Right cardiac atrium (tissue), 5 donors: ENCODE results near the gene SPATA25. TPM values are rescaled to one million over a fixed set of nuclear protein-coding genes. Genes with fewer than 3 reads are reported as not detected.

ENCODE experiments used
- ATAC-seq, 2 donors: fragments of 200-7000 bp; cut with Tn5 transposase; one replicate each; pipeline versions ENCODE4 v1.8.0 to v1.9.1; 2020; ENCODE audit warnings: moderate library complexity in 2 of 2, mild to moderate bottlenecking in 1 of 2
- DNase-seq, 3 donors: peaks; one replicate each; pipeline ENCODE4 v3.0.0-alpha.2; 2020
- H3K27ac ChIP-seq: one replicate; pipeline ENCODE4 v1.5.1; 2013; ENCODE audit warnings: mild to moderate bottlenecking, low read length, control low read depth, moderate library complexity
- H3K27me3 ChIP-seq: one replicate; pipeline ENCODE4 v1.6.1; 2013; ENCODE audit not compliant: control insufficient read depth, insufficient read depth
- H3K4me1 ChIP-seq: one replicate; pipeline ENCODE4 v1.6.1; 2013; ENCODE audit warnings: low read length; ENCODE audit not compliant: control insufficient read depth, insufficient read depth
- H3K4me3 ChIP-seq: one replicate; pipeline ENCODE4 v1.5.1; 2013; ENCODE audit warnings: low read length, control low read depth
- H3K9me3 ChIP-seq: one replicate; pipeline ENCODE4 v1.6.1; 2013; ENCODE audit warnings: low read length; ENCODE audit not compliant: control insufficient read depth
- WGBS: extraction: QIAGEN DNeasy Blood & Tissue Kit; methylation state at CpG from one replicate; pipeline ENCODE4 v1.1.7; 2013; 5-methylcytosine and 5-hydroxymethylcytosine counted together
- intact Hi-C, 4 donors: fragments of 100-400 bp; cut with DNase I; formaldehyde crosslinking; loops; one replicate each; pipeline versions ENCODE4 v1.11.0 to v1.14.0; 2022 to 2023
- polyA plus RNA-seq: library from polyadenylated mRNA; stranded (reverse); fragments of 200-250 nt; gene quantifications from one replicate; pipeline ENCODE4 v1.2.3, GENCODE V29; 2013
- total RNA-seq, 4 donors: library from RNA; stranded (reverse); fragmentation: NEBNext Ultra II Directional; extraction: Animal tissue kit (Norgen Biotek cat#: 25700); gene quantifications; one replicate each; pipeline ENCODE4 v1.2.1, GENCODE V29; 2021
- donor health status: healthy with polysubstance abuse.
- donor health status: DM: no; HTN: yes; CAD: no.
- donor health status: DM: no; HTN: no; CAD: no.
- donor health status: DM: no; HTN: yes; CAD: no; lungs with severe emphysema.
- donor health status: DM: yes; HTN: yes; CAD: no.

SPATA25 gene
- total and polyA plus RNA-seq, 5 donors: 1.7 to 2.6 (median 1.9) TPM

DNA sequence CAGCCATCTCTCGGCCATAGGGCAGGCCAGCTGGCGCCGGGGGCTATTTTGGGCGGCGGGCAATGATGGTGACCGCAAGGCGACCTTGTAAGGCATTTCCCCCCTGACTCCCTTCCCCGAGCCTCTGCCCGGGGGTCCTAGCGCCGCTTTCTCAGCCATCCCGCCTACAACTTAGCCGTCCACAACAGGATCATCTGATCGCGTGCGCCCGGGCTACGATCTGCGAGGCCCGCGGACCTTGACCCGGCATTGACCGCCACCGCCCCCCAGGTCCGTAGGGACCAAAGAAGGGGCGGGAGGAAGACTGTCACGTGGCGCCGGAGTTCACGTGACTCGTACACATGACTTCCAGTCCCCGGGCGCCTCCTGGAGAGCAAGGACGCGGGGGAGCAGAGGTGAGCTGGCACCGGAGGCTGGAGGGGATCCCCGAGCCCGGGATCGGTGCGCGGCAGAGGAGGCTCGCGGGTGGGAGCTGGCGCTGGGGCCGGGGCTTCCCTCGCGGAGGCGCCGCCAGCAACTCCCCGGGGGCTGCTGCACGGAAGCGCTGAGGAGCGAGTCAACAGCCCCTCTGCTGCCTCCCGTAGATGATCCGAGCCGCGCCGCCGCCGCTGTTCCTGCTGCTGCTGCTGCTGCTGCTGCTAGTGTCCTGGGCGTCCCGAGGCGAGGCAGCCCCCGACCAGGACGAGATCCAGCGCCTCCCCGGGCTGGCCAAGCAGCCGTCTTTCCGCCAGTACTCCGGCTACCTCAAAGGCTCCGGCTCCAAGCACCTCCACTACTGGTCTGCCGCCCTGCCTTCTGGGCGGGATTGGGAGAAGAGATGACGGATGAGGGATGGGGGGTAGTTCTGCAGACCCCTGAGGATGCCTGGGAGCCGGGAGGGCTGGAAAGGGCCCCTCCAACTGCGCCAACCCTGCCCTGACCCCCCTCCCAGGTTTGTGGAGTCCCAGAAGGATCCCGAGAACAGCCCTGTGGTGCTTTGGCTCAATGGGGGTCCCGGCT, 3.9 kb upstream of the SPATA25 start, which contains the start of the genes CTSA and NEURL2:
Gene CTSA (plus strand): TSS at position 351 of the 999 bp plus-strand sequence. CDS start 234 bp downstream, at position 585.
Gene NEURL2 (minus strand): TSS at position 224 of the 999 bp plus-strand sequence. CDS start 217 bp downstream, at position 7.
- DNase-seq: peak; percentile 96 to 99 (median 97)
- no peaks in the 10 kb centered on the region for H3K27me3 ChIP-seq
- ATAC-seq: peak; percentile 91
- H3K27ac ChIP-seq: peak within 1 kb of the TSS; percentile 53
- H3K9me3 ChIP-seq: no peaks in the 10 kb centered on the region
- peak within 1 kb of the TSS; percentile 67 for H3K4me3 ChIP-seq
- WGBS: 1% methylated on average over 78 of the region's 78 CpGs
- intact Hi-C loops: loop anchor here in 2 of 4 donors (2.0 to 10.0 kb wide), 3 partner anchors 44 to 74 kb away; partner anchors contain the start of gene PCIF1 (in 1 of the 2)
- no peaks in the 10 kb centered on the region for H3K4me1 ChIP-seq

DNA sequence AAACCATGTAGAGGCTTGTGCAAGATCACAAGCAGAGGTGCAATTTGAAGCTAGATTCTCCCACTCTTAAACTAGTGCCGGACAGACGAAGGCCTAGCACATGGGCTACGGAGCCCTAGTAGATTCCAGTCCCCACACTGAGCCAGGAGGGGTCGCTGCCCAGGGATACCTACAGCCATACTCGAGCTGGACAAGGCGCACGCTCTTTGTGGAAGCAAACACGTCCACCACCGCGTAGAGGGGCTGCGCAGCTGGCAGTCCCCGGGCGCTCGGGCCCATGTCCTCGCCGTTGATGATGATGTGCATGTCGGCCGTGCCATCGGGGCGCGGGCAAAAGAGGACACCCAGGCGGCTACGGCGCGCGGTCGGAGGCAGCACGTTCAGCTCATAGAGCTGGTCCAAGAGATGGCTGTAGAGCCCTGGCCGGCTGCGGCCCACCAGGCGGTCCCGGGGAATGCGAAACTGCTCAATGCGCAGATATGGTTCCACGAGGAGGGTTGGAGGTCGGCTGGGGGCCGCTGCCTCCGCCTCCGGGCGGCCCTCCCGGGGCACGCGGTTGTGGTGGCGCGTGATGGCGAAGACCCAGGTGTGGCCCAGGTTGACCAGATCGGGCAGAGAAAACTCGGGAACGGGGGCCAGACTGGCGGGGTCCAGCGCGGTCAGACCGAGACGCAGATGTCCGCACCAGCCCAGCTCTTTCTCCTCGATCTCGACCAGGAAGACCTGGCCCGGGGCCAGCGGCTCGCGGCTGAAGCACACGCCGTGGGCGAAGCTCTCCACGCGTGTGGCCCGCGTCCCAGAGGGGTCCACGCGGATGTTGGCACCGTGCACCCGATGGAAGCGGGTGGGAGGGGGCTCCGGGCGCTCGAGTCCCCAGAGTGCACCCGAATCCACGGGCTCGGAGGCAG, 2.9 kb upstream of the SPATA25 start:
- Histone ChIP-seq H3K4me3 (peak overlapping the region; percentile 67), H3K9me3 (no peaks in the 10 kb centered on the region), H3K27me3 (no peaks in the 10 kb centered on the region), H3K4me1 (no peaks in the 10 kb centered on the region), H3K27ac (peak overlapping the region; percentile 53)
- DNase-seq: peak; percentile 86 to 95 (median 93)
- WGBS: under 1% methylated on average over 79 of the region's 79 CpGs
- intact Hi-C loops: loop anchor here in 2 of 4 donors (2.0 to 10.0 kb wide), 3 partner anchors 44 to 74 kb away; partner anchors contain the start of gene PCIF1 (in 1 of the 2)
- peak; percentile 87 to 88 for ATAC-seq

DNA sequence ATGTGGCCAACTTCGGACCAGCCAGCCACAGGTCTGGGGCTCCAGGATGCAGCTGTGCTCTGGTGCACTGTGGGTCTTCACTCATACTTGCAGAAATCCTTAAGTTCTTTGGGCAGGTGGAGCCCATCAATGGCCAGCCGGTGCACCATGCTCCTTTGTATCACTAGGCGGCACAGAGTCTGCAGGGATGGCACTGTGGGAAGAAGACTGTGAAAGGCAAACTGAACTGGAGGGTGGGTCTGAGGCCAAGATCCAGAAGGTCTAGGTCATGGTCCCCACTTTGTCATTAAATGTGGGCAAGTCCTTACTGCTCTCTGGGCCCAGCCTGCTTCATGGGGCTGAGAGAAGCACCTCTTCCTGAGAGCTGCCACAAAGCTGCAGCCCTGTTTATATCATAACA, 1.3 kb upstream of the SPATA25 start:
- ATAC-seq: no peak
- H3K27ac ChIP-seq: no peak overlapping the region
- no peaks in the 10 kb centered on the region for H3K27me3 ChIP-seq
- no peaks in the 10 kb centered on the region for H3K9me3 ChIP-seq
- H3K4me1 ChIP-seq: no peaks in the 10 kb centered on the region
- no peak overlapping the region for H3K4me3 ChIP-seq
- DNase-seq: no peak
- 84% methylated on average over 3 of the region's 3 CpGs for WGBS
- intact Hi-C loops: no loop called here

DNA sequence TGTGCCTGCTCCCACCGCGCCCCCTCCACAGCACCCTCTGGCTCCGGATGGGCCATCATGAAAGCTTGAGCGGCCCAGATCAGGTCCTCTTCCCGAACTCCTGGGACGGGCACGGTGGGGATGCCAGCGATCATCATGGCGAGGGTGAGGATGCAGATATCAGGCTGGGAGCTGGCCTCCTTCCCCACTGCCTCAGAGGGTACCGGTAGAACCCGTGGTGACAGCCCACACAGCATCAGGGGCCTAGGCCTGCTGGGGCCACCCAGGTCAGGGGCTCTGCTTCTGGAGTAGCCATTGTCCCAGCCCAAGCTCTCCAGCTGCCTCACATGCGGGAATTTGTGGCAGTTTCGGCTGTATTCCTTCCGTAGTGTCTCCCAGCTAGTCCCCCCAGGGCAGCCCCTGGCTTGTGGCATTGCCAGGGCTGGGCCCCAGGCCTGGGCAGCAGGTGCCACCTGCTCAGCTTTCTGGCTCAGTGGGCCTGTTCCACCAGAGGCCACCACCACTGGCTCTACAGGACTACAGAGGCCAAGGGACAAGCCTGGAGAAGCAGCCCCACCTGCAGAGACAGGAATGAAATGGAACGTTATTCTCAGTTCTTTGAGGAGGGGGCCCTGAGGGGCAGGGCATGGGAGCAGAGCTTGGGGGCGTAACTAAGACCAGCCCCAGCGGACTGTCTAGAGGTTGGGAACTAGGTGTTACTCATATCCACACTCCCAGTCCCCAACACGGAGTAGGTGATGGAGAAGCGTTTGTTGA, 654 bp downstream of the SPATA25 start:
- 89% methylated on average over 19 of the region's 19 CpGs for WGBS
- intact Hi-C loops: no loop called here
- peak in 1 of 3 donors; percentile 48 for DNase-seq
- no peak overlapping the region for H3K27ac ChIP-seq
- H3K9me3 ChIP-seq: no peaks in the 10 kb centered on the region
- no peaks in the 10 kb centered on the region for H3K4me1 ChIP-seq
- ATAC-seq: no peak
- H3K27me3 ChIP-seq: no peaks in the 10 kb centered on the region
- H3K4me3 ChIP-seq: no peak overlapping the region

DNA sequence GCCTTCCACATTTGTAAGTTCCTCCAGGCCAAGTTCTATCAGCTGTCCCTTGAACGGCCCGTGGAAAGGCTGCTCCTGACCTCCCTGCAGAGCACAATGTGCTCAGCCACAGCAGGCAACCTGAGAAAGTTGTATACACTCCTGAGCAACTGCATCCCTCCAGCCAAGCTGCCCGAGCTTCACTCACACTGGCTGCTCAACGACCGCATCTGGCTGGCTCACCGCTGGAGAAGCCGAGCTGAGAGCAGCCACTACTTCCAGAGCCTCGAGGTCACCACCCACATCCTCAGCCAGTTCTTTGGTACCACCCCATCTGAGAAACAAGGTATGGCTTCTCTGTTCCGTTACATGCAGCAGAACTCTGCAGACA, 4.3 kb downstream of the SPATA25 start:
- no peaks in the 10 kb centered on the region for H3K27me3 ChIP-seq
- ATAC-seq (no peak), DNase-seq (peak in 1 of 3 donors; percentile 17)
- WGBS: 79% methylated on average over 9 of the region's 9 CpGs
- H3K4me3 ChIP-seq: no peak overlapping the region
- no peak overlapping the region for H3K27ac ChIP-seq
- H3K9me3 ChIP-seq: no peaks in the 10 kb centered on the region
- no peaks in the 10 kb centered on the region for H3K4me1 ChIP-seq
- intact Hi-C loops: no loop called here

DNA sequence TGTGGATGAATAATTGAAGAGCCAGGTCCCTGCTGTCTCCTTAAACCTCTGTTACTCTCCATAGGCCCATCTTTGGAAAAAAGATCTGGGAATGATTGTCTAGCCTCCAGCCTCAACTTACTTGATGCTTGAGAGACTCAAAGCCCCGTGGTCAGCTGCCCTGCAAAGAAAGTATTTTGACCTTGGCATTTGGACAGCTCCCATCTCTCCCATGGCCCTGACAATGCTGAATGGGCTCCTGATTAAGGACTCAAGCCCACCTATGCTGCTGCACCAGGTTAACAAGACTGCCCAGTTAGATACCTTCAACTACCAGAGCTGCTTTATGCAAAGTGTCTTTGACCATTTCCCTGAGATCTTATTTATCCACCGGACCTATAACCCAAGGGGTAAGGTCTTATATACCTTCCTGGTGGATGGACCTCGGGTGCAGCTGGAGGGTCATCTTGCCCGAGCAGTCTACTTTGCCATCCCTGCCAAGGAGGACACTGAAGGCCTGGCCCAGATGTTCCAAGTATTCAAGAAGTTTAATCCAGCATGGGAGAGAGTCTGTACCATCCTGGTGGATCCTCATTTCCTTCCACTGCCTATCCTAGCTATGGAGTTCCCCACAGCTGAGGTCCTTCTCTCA, 4.8 kb downstream of the SPATA25 start:
- H3K27me3 ChIP-seq: no peaks in the 10 kb centered on the region
- no peaks in the 10 kb centered on the region for H3K9me3 ChIP-seq
- WGBS: 82% methylated on average over 4 of the region's 4 CpGs
- no peak overlapping the region for H3K27ac ChIP-seq
- no peaks in the 10 kb centered on the region for H3K4me1 ChIP-seq
- intact Hi-C loops: no loop called here
- ATAC-seq (no peak), DNase-seq (peak in 1 of 3 donors; percentile 23)
- no peak overlapping the region for H3K4me3 ChIP-seq

DNA sequence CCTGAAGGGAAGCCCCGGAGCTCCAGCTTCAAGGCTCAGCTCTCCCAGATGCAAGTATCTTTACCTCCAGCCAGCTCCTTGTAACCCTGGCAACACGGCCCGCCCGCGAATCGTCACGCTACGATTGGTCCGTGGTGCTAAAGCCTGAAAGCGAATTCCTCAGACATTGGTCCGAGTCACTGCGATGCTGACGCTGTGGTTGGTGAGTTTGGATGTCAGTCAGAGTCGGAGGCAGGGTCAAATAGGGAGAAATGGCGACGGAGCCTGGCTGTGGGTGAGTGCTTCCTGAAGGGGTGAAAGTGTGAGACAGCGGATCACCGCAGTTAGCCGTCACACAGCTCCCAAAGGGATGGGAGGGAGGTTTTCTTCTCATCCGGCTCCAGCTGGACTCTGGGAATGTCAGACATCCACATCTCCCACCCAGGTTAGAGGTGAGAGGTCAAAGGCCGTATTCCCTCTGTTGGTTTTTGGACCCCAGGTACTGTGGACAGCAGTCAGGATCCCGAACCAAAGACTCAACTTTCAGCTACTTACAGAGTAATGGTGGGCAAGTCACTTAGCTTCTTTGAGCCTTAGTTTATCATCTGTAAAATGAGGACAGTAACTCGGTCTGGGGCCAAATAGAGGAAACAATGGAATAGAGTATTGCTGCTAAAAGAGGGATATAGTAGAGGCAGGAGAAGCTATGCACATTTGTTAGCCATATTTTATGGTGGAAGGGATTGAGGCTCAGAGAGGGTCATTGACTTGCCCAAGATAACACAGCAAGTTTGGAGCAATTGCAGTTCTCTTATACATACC, 6.2 kb downstream of the SPATA25 start, which contains the start of gene ZSWIM1:
Gene ZSWIM1 (plus strand): TSS at position 240 of the 801 bp plus-strand sequence. CDS start 1,366 bp downstream, outside the sequence.
- DNase-seq (peak; percentile 99 to 100 (median 100)), ATAC-seq (peak; percentile 97)
- H3K27ac ChIP-seq: peak within 1 kb of the TSS; percentile 80
- no peaks in the 10 kb centered on the region for H3K9me3 ChIP-seq
- under 1% methylated on average over 23 of the region's 23 CpGs for WGBS
- intact Hi-C loops: no loop called here
- peak within 1 kb of the TSS; percentile 69 for H3K4me3 ChIP-seq
- no peaks in the 10 kb centered on the region for H3K4me1 ChIP-seq
- no peaks in the 10 kb centered on the region for H3K27me3 ChIP-seq

DNA sequence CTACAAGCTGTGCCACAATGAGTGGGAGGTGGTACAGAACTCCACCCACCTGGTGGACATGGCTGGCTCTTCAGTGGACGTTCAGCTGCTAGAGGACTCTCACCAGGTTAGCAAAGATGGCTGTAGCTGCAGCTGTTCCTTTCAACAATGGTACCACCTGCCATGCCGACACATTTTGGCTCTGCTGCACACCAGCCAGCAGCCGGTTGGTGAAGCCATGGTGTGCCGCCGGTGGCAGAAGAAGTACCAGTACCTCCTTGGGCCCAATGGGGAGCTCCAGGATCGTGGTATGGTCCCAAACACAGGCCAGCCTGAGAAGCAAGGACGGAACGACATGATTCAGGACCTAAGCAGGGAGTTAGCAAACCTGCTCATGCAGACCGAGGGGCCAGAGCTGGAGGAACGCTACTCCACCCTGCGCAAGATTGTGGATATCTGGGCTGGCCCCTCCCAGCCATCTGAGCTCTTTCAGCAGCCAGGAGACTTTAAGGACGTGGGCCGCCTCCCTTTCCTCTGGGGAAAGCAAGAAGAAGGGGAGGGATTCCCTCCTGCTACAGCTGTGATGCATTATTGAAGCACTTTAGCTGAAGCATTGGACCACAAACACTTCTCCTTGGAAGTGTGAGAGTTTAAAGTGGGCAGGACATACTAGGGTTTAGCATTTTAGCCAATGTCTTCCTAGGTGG, 9.2 kb downstream of the SPATA25 start:
- intact Hi-C loops: no loop called here
- 77% methylated on average over 13 of the region's 13 CpGs for WGBS
- ATAC-seq (peak; percentile 7 to 17), DNase-seq (peak; percentile 43 to 79 (median 44))
- no peak overlapping the region for H3K4me3 ChIP-seq
- no peaks in the 10 kb centered on the region for H3K27me3 ChIP-seq
- H3K4me1 ChIP-seq: no peaks in the 10 kb centered on the region
- H3K9me3 ChIP-seq: no peaks in the 10 kb centered on the region
- no peak overlapping the region for H3K27ac ChIP-seq

DNA sequence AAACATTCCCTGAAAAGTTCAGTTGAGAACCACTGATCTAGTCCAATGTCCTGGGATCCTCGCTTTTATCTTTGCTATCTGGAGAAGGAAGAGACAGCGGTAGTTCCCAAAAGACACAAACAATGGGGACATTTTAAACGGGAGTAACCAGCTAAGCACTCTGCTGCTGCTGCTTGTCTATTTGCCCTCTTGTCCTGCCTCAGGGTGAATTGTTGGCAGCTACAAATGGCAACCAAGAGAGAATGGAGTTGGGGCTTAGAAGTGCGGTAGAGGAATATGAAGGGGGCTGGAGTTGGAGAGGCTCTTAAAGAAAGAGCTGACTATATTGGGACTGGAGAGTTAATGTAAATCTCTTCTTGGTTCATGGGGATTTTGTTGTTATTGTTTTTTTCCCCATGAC, 12.8 kb downstream of the SPATA25 start:
- Histone ChIP-seq H3K27me3 (no peaks in the 10 kb centered on the region), H3K9me3 (no peaks in the 10 kb centered on the region), H3K27ac (no peak overlapping the region), H3K4me3 (no peak overlapping the region), H3K4me1 (no peaks in the 10 kb centered on the region)
- intact Hi-C loops: no loop called here
- WGBS: 77% methylated on average over 4 of the region's 4 CpGs
- ATAC-seq: no peak
- DNase-seq: no peak
